GM21390 (cell line): ENCODE results near the gene CDX1.

ENCODE experiments used
- ATAC-seq: cut with Tn5 transposase; IDR thresholded peaks from one replicate; pipeline ENCODE4 v1.9.1; 2021; ENCODE audit not compliant: unreplicated experiment

Gene CDX1

DNA sequence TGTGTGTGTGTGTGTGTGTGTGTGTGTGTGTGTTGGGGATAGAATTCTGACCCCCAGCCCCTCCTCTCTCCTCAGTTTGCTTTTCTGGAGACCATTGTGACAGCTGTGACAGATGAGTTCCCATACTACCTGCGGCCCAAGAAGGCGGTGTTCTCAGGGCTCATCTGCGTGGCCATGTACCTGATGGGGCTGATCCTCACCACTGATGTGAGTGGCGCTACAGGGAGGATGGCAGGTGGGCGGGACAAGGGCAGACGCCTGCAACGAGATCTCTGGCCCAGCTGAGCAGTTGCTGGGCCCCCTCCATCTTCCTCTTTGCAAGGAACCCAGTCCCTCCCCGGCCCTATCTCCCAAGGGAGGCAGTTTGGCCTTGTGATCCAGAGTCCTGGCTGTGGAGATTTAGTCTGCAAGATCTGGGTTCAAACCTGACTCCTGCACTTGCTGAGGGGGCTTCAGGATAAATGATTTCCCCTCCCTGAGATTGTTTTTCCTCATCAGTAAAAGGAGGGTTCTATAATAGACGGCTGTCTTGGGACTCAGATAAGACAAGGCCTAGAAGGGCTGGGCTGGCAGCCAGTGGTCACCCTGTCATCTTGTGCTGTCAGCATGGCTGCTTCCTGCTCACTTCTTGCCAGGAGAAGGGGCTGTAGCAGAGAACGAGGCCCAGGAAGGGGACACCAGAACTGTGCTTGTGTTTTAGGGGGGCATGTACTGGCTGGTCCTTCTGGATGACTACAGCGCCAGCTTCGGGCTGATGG is 37.4 kb downstream of the CDX1 start:
- no peak for ATAC-seq

DNA sequence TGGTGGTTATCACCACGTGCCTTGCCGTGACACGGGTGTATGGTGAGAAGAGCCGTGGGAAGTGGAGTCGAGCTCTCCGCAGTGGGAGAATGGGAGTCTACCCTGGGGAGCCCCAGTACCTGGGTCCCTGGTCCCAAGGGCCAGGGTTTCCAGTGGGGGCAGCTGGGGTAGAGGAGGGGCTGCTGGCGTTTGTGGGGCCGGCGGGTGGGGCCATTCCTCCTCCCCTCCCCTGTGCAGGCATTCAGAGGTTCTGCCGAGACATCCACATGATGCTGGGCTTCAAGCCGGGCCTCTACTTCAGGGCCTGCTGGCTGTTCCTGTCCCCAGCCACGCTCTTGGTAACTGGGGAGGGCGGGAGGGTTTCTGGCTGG is 38.0 kb downstream of the CDX1 start:
- no peak for ATAC-seq

DNA sequence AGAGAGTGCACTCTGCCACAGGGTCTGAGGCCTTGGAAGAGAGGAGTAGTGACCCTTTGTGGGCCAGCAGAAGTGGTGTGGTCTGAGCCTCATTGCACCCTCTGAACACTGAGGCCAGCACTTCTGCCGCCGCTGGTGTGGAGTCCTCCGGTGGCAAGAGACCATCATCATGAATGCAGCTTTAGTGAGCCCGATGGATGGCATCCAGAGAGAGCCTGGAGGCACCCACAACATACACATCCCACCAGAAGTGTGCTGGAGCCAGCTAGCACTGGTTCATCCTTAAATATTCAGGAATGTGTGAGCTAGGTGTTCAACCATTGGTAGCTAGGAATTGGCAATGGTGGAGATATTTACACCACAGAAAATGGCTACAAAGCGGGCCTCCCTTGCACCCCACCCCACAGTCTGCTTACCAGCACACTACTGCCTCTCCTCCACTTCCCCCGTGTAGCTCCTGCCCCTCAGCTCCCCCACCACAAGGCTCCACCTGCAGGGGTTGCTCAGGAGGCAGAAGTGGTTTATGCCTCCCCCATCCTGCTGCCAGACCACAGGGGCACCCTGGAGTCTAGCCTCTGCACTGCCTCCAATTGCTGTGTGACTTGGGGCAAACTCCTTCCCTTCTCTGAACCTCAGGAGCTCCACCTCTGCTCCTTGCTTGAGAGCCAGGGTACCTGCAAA is 39.7 kb downstream of the CDX1 start:
- ATAC-seq = no peak

DNA sequence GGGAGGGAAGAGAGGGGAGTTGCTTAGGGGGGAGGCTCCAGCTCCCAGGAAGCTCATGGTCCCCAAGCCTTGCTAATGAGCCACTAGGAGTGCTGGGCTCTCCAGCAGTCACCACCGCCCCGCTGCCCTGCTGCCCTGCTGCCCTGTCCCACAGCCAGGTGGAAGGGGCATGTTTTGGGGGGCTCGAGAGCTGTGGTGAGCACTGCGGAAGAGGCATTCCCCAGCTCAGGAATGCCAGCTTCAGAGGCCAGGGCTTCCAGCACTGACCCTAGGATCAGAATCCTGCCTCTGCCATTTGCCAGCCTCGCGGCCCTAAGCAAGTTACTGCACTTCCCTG is 40.2 kb downstream of the CDX1 start:
- no peak for ATAC-seq

DNA sequence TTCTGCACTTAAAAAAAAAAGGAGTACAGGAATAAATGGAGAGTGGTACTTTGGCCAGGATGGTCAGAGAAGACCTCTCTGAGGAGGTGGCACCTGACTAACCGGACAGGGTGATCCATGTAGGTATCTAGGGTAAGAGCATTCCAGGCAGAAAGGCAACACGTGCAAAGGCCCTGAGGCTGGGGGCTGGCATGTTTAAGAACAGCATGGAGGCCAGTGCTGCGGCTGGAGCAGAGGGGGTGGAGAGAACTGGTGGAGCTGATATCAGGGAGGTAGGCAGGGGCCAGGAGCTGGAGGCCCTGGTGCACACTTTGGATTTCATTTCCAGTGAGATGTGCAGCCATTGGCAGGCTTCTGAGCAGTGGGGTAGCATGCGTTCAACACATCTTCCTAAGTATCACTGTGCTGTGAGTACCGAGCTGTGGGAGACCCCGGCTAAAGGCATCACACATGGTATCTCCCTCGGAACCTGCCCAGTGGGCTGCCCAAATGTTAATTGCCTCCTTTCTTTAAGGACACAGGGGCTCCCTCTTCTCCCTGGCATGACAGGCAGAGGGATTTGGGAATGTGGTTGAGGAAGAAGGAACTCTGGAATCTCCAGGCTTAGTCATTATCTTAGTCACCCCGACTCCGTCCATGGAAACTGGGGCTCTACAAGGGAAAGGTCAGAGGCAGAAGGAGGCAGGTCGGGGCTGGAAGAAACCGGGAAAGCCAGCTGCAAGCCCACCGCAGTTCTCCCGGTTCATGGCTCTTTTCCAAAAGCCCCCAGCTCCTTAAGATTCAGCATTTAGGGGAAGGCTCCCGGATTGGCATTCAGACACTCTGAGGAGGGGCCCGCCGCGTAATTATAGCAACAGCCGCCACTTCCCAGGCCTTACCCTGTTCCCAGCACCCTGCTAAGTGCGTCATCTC is 41.9 kb downstream of the CDX1 start:
- ATAC-seq = no peak

DNA sequence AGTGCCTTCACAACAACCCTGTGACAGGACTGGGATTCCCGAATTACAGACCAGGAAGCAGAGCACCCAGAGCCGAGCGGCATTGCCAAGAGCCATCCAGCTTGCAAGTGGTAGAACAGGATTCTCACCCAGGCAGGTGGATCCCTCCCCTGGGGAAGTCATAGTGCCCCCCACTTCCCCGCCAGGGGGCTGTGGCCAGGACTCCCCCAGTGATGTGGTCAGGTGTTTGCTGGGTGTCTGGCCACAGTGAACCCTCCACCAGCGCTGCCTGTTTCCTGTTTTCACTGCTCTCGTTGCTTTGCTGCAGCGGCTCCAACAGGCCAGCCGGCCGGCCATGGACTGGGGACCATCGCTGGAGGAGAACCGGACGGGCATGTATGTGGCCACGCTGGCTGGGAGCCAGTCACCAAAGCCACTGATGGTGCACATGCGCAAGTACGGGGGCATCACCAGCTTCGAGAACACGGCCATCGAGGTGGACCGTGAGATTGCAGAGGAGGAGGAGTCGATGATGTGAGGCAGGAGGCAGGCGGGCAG is 42.6 kb downstream of the CDX1 start:
- no peak for ATAC-seq

DNA sequence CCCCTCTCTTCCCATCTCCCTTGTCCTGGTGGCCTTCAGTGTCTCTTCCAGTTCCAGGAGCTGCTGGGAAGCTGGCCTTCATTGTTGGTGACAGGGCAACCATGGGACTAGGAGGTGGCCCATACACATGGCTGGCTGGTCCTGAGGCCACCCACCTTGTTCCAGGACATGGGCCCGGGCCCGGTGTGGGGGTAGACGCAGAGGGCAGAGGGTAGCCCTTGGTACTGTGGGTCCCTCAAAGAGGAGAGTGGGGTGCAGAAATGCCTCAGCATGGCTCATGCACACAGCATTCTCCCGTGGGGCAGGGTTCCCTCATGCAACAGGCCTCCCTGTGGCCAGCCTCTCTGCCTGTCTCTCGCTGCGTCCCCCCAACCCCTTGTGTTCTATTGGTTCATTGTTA is 44.1 kb downstream of the CDX1 start:
- no peak for ATAC-seq

DNA sequence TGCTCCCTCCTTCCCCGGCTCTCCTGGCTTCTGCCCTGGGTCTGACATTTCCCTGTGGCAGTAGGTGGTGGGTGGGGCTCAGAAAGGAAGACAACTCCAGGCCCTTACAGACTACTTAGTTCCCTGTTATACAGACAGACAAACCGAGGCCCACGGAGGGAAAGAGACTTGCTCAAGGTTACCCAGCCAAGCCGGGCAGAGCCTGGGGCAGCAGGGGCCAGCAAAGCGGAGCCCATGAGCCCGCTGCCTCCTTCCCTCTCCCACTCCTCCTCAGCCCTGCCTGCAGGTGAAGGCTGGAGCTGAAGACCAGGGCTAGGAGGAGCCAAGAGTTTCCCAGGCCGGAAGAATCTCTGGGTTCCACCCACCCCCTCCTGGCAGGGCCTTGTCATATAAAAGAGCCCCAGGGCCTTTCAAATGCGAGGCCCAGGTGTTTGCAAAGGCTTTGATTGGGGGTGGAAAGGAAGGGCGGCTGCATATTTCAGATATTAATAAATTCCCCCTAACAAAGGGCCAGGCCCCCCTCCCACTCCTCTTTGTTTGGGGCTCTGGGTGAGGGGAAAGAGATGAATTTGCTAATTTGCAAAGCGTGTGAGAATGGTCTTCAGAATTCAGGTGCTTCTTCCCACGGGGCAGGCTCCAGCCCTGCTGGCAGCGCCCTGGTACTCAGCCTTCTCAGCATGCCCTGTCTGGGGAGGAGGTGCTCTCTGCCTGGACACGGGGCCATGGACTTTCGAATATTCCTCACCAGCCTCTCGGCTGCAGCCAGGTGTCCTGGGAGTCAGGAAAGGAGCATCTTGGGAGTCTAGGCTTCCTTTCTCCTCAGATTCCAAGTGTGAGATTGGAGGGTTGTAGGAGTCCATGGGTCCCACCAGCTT is 44.8 kb downstream of the CDX1 start:
- ATAC-seq = no peak

DNA sequence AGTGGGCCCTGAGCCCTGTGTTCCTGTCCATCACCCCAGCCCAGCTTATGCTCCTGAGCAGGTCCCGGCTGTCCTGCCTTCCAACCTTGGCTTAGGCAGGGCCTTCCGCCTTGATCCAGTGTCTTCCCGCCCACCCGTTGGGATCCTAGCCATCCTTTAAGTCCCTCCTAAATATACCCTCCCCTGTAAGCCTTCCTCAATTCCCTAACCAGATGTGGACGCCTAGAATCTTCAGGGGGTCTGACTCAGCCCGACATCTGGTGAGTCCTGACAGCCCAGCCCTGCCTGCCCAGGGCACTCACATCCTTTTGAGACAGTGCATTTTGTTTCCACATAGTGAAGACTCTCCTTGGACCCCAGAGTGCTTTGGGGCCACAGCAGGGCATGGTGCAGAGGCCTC is 47.0 kb downstream of the CDX1 start:
- no peak for ATAC-seq

DNA sequence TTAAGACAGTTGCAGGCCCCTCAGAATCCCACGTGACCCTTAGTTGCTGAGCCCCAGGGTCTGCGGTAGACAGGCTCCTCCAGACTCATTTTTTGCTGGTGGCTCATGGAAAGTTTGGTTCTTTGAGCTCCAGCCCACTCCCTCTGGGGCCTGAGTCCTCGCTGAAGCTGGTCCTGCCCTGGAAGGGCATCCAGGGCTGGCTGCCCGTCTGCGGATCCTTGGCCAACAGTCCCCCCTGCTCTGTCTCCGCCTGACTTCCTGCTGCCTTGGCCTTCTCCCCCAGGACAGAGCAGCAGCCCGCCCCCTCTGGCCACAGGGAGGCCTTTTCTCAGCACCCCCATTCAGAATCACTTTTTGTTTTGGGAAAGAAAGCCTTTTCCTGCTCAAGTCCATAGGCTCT is 47.7 kb downstream of the CDX1 start:
- ATAC-seq = no peak

DNA sequence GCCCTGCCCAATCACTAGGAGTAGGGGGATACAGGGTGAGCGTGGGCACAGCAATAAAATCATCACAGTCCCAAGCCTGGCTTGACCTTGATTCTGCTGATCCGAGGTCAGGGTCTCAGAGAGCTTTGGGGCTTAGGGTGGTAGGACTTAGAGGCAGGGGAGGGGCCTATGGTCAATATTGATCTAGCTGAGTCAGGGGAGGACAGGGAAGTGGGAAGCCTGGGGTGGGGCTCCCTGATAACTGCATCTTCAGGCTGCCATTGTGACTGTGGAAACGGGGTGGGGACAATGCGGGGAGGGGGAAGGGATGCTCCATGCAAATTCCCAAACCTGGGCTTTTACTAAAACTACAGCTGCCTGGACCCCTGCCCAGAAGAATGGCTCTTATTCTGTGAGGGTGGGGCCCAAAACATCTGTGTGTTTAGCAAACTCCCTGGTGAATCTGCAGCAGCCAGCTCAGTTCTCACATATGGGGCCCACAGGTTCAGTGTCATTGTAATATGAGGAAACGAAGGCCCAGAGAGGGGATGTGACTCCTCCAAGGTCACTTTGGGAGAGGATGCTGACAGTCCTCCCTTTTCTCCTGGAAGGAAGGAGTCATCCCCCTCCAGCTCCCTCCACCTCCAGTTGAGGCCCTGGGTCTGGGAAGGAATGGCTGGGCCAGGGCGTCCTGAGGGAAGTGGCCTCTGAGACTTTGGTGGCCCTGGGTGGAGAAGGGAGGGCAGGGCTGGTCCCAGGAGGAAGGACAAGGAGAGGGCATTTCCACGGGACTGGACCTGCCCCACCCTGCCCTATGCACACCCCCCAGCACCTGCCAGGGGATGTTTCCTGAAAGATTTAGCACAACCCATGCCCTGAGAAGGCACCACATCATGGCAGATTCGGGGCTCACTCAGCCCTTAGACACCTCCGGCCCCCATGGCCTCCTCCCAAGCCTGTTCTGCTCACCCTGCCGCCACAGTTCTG is 49.7 kb downstream of the CDX1 start:
- no peak for ATAC-seq

DNA sequence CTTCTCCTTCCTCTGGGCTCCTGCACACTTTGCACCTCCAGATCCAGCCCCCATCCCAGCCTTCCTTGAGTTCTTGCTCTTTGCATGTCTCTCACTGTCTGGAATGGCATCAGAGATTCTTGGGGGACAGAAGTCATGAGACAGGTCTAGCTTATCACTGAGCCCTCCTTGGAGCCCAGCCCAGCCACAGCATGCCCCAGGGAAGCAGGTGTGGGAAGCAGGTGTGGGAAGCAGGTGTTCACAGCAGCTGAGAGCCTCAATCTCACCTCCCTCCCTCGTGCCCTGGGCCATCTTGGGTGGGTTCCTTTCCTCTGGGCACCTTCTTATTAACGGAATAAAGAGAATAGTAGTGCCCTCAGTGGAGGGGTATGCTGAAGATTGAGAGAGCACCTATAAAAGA is 50.5 kb downstream of the CDX1 start:
- no peak for ATAC-seq

DNA sequence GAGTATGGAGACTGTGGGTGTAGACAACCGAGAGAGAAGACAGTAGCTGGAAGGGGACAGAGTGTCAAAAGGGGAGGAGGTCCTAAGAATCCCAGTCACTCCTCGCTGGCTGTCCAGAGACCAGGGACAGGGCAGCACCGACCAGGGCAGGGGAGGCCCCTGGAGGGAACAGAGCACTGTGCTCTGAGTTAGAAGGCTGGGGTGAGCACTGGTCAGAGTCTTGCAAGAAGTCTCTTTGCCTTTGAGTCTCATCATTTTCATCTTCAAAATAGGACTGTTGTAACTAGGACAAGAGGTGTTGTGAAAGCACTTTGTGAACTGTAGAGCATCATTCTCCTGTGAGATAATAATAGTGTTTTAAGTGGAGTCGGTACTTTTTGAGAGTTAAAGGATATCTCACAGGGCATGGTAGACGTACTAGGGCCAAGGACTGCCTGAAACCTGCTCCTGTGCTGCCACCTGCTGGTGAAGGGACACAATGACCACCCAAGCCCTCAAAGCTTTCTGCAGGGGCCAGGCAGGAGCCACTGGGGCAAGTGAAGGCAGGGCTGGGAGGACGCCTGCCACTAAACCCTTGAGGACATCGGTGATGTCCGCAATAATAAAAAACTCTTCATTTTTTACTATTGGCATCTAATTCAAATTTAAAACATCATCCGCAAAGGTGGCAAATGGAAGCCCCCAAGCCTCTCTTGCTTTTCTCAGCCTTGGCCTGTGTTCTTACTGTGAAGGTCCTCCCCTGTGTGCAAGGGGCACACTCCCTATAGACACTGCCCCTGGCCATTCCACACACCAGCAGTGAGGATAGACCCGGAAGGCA is 51.5 kb downstream of the CDX1 start:
- peak; percentile 92 for ATAC-seq

DNA sequence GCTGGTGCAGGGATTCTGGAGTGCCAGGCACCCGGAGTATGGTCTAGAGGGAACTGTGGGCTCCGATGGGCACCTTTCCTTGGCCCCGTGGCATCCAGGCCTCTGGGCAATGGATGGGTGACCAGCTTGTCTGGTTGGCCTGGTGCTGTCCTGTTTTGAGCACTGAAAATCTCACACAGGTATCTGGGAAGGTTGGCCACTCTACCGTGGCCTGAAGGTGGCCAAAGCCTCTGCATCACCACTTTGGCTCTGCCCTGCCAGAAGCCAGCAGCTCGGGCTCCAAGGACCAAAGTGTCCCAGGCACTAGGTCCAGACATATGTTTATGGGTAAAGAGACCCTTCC is 52.1 kb downstream of the CDX1 start:
- no peak for ATAC-seq

DNA sequence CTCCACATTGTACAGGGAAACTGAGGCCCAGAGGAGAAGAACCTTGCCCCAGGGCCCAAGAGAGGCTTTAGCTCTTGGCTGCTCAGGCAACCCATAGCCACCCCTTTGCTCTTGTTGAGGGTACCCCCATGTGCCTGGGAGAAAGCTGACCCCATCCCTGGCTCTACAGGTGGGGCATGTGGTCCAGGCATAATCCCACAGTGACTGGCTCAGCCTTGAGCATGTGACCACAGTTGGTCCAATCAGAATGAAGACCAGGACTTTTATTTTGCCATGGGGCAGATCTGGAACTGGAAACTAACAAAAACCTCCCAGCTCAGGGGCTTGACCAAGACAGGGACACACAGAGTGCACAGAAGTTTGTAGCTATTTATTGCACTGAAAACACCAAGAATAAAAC is 52.6 kb downstream of the CDX1 start:
- ATAC-seq = no peak

DNA sequence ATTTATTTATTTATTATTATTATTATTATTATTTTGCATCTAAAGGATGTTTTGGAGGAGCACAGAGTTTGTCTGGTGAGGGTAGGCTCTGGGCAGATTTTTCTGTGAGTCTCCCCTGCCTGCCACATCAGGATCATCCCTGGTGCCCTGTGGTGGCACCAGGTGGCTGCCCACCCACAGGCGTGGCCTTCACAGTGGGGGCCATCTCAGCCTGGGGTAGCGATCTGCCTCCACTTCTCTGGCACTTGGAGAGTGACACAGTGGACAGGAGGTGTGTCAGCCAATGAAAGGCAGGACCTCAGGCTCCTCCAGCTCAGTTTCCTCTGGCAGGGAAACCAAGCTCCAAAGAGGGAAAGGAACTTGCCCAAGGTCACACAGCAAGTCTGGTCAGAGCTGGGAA is 53.3 kb downstream of the CDX1 start:
- ATAC-seq = no peak

DNA sequence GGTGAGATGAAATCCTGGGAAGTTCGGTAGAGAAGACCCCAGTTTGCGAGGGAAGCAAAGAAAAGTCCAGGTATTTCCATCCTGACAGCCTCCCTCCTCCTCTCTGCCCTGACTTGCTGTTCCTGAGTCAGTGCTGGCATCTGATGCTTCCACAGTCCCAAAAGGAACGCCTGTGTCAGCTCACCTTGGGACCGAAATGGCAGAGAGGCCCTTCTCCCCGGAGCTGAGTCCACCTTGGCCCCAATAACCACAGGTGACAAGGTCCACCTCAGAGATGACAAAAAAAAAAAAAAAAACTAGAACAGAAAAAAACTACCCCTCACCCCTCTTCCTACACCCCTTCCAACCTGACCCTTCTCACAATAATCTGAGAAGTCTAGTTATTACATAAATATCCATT is 54.9 kb downstream of the CDX1 start:
- ATAC-seq = no peak

DNA sequence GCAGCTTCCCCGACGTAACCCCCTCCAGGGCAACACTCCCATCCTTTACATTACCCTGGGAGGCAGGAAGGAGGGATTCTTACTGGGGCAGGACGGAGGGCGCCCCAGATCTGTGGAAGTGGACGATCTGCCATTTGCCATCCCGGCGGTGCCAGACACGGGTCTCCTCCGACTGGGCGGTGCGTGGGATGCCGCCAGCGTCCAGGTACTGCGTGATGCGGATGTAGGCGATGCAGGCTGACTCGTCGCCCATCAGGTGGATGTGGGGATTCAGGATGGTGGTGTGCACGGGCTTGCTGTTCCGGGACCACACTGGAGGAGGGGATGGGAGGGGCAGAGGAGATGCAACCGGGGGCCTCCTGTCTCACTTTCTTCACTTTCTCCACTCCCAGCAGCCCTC is 56.3 kb downstream of the CDX1 start:
- no peak for ATAC-seq

DNA sequence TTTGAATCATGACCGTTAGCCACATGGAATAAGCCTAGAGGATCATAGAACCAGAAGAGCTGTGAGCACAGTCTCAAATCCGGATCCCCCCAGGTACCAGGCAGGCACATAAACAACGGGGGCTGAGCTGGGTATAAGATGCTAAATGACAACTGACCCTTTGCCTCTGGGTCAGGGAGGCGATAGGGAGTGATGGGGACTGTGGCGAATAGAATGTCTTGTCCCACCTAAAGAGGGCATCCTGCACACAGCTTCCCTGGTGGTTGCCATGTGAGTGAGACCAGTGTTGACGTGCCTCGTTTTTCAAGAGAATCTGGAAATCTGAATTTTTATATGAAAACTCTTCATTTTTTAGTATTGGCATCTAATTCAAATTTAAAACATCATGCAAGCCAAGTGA is 56.9 kb downstream of the CDX1 start:
- ATAC-seq = no peak
